NOMO-1 (cell line): ENCODE results near the gene LONRF2.
"Not testable (repeated sequence)": the region's sequence is repeated elsewhere in the genome, so short reads cannot be mapped to it uniquely, and the experiment has no call there.

Source experiments
- DNase-seq, 2 experiments: peaks; one replicate each; lab custom pipeline; 2025; ENCODE audit not compliant: unreplicated experiment in 2 of 2; lab: John Stamatoyannopoulos, UW

Gene LONRF2

DNA sequence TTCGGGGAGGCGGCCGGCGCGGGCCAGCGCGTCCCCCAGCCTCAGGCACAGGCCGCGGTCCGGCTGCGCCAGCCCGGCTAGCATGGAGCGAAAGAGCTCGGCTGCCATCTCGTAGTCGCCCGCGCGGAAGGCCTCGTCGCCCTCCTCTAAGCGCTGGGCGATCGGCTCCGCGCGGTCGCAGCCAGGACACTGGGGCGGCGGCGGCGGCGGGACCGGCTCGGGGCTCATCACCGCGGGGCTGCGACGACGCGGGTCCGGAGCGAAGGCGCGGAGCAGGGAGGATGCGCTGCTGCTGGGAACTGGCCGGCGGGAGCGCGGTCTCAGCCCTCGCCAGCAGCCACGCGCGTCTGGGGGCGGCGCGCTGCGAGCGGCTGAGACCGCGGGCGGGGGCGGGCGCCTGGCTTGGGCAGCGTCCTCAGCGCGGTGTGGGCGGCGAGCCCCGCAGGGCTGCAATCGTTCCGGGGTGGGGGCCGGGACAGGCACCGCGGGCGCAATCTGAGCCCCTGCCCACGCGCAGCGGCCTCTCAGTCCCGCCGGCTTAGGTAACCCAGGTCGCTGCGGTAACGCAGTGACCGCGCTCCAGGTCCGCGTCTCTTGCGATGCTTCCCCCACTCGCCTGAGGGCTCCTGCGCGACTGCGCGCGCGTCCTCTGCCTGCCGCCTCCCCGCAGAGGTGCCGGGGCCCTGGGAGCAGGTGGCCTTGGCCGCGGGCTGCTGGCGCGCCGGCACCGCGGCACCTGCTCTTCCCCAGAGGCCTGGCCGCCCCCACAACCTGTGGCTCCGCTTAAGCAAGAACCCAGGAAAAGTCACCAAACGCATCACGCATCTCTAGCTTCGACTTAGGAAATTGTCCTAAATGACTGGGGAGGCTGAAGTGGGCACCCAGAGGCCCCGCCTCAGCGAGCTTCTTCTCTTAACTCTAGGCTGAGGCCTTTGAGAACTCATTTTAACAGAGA lies at the start of gene LONRF2:
Gene LONRF2, minus strand, starts transcription at position 636 of the 955 bp plus-strand sequence. Its CDS starts 408 bp downstream, at position 228.
- no peak for DNase-seq

DNA sequence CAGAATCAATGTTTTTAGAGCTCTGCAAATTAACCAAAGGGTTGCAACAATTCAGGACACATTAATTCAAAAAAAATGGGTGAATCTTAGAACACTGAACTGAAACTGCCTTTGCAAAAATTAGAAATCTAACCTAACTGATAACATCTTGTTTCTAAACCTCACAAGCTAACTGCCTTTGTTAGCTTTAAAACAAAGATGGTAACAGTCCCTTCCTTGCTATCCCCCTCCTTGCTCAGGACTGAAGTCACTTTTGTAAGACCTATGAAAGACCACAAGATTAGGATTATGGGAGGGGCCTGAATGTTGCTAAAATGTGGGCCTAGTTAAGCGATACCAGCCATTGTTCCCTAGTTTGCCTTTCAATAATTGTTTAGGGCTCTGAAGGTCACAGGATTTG lies 44.9 kb upstream of the LONRF2 start:
- no peak for DNase-seq

DNA sequence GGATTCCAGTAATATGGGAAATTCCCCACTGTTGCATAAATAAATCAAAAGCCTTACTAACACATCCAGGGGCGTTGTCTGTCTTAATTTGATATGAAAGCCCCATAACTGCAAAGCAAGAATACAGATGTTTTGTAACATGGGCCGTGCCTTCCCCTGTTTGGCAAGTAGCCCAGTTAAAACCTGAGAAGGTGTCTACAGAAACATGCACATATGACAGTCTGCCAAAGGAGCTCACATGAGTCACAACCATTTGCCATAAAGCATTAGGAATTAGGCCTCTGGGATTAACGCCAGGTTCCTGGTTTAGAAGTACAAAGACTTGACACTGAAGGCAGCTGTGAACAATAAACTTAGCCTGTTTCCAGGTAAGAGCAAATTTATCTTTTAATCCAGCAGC lies 43.1 kb upstream of the LONRF2 start:
- no peak for DNase-seq

DNA sequence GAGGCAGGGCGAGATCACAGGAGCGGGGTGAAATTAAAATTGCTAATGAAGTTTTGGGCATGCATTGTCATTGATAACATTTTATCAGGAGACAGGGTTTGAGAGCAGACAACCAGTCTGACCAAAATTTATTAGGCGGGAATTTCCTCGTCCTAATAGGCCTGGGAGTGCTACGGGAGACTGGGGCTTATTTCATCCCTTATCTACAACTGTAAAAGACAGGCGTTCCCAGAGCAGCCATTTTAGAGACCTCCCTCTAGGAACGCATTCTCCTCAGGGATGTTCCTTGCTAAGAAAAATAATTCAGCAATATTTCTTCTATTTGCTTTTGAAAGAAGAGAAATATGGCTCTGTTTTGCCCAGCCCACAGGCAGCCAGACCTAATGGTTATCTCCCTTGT lies 40.0 kb upstream of the LONRF2 start:
- DNase-seq = not testable (repeated sequence)

DNA sequence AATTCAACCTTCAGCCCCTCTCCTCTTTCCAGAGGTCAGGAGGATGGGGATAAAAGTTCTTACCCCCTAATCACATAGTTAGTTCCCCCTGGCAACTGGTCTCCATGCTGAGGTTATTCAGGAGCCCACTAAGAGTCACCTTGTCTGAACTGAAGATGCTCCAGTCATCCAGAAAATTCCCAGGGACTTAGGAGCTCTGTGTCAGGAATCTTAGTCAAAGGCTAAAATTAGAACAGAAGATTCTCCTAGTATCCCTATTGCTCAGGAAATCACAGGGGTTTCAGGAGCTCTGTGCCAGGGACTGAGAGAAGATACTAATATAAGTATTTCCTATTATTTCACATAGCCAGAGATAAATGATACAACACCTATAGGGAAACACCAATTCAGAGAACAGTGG lies 37.3 kb upstream of the LONRF2 start:
- DNase-seq = no peak

DNA sequence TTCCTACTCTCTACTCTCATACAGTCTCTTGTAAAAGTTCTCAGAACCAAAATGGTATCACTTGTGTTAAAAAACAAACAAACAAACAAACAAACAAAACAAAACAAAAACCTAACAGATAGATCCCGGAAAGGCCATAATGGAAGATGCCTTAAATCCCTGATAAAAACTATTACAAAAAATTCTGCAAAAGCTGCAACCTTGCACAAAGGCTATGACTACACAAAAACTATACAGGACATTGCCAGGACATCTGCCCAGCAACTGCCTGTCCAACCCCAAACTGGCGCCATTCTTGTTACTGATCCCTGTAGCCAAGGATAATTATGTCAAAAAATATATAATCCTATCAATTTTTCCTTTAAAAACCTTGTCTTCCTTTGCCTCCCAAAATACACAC lies 36.3 kb upstream of the LONRF2 start:
- DNase-seq = no peak

DNA sequence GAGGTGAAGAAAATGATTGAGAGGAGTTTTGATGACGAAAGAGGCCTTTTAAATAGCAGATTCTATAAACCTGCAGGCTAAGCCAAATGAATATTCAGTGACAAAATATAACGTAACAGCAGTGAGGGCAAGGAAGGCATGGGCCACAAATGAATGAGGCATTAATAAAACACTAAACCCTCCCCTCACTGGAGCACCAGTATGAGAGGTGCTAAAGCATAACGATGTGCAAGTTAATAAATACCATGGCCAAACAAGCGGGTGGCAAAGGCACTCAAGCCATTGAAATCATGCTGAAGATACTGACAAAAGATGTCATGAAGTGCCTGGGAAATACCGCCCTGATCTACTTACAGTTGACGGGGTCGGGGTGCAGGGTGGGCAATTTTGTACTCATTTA lies 30.2 kb upstream of the LONRF2 start:
- DNase-seq = no peak

DNA sequence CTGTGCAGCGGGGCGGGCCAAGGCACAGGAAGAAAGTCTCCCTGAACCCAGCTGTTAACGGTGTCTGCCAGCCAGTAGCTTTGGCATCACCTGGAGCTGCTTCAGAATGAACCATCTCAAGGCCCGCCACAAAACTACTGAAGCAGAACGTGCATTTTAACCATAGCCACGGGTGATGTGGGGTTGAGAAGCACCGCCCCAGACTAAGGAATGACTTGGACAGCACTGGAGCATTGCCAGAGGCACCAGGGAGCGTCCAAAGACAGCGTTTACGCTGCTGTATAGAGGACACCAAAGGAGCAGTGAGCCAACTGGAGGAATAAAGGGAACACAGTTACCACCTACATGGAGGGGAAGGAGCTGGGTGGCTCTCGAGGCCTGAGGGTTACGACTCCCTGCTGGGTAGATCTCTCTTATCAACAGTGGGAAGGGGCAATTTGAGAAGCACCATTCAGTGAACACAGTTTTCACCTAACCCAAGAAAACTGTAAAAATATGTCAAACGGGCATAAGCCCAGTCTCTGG lies 28.4 kb upstream of the LONRF2 start:
- no peak for DNase-seq

DNA sequence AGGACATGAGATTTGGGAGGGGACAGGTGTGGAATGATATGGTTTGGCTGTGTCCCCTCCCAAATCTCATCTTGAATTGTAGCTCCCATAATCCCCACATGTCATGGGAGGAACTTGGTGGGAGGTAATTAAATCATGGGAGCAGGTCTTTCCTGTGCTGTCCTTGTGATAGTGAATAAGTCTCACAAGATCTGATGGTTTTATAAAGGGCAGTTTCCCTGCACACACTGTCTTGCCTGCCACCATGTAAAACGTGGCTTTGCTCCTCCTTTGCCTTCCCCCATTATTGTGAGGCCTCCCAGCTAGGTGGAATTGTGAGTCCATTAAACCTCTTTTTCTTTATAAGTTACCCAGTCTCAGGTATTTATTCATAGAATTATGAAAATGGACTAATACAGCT lies 22.8 kb upstream of the LONRF2 start:
- not testable (repeated sequence) for DNase-seq

DNA sequence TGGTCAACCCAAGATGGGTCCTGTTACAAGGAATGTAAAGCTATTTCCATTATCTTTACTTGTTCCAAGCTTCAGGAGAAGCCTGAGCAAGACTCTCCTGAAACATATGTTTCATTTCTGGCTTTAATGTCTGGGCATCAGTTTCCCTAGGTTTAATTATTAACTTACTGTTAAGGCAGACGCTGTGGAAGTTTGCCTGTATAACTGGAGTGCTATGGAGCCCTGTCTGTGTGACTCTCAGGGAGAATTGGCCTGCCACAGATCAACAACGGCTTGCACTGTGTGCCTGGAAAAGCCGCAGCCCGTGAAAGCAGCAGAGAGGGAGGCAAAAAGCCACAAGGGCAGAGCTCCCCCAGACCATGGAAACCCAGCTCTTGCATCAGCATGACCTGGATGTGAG lies 22.1 kb upstream of the LONRF2 start:
- no peak for DNase-seq

DNA sequence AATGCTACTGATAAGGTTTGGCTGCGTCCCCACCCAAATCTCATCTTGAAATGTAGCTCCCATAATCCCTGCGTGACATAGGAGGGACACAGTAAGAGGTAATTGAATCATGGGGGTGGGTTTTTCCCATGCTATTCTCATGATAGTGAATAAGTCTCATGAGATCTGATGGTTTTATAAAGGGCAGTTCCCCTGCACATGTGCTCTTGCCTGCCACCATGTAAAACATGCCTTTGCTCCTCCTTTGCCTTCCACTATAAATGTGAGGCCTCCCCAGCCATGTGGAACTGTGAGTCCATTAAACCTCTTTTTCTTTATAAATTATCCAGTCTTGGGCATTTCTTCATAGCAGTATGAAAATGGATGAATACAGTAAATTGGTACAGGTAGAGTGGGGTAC lies 20.2 kb upstream of the LONRF2 start:
- DNase-seq = not testable (repeated sequence)

DNA sequence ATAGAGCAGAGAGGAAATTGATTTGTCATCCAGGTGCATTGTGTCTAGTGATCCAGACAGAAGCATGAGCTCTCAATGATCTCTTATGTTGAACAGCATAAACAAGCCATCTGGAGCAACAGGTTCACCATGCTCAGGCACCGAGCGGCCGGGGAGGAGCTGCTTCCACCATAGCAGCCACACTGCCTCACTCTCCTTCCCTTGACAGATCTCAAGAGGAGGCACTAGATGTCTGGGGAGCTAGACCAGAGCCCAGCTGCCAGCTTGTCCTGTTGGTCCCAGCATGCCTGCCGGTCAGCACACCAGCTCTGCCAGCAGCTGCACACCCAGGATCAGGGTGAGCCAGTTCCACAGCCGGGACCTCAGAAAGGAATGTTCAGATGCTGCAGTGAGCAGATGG lies 17.5 kb upstream of the LONRF2 start:
- no peak for DNase-seq

DNA sequence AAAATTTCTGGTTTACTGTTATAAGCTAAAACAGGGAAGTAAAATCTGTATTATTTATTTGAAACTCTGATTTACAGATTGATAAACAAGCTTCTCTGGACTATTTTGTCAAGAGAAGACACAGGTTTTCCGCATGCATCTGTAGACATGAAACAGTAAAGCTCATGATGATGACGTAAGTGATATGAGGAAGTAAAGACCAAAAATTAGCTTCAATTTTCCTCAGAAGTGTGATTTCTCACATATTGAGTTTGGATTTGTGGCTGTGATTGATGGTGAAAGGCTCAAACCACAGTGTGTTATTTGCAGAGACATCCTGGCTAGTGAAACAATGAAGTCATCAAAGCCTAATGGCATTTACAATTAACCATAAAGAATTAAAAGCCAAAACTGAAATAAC lies 12.6 kb upstream of the LONRF2 start:
- peak in 1 of 2 experiments; percentile 16 for DNase-seq

DNA sequence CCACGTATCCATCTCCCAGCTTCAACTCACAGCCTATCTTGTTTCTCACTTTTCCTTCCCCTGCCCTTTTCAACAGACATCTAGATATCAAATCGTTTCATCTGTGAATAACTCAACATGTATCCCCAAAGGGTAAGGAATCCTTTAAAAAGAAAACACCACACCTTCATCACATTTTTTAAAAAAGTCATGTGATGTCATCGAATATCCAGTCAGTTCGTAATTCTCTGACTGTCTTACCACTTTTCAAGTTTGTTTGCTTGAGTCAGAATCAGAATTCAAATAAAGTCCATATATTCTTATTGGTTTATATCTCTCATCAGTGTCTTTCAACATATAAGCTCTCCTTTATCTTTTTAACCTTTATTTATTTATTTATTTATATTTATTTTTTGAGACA lies 5.4 kb upstream of the LONRF2 start:
- no peak for DNase-seq

DNA sequence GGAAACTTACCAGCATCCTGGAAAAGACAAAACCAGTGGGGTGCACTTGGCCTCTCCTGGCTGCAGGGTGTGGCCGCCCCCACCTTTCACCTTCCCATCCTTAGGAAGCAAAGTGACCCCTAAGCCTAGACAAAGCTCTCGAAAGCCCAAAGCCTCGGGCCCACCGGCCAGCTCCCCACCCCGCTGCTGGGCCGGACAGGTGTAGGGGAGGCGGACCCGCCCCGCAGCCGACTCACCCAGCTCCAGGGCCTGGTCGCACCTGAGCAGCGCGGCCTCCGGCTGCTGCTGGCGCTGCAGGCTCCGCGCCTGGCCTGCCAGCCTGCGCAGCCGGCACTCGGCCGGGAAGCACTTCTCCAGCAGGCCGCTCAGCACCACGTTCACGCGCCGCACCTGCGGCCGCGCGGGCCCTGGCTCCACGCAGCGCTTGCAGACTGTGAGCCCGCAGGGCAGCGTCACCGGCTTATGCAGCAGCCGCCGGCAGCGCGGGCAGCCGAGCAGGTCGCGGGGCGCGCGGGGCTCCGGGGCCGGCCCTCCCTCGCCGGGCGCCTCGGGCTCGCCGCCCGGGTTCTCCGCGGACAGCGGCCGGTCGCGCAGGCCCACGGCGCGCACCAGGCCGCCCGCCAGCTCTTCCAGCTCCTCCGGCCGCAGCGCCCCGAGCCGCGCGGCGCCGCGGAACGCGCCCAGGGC lies 979 bp downstream of the LONRF2 start:
- no peak for DNase-seq

DNA sequence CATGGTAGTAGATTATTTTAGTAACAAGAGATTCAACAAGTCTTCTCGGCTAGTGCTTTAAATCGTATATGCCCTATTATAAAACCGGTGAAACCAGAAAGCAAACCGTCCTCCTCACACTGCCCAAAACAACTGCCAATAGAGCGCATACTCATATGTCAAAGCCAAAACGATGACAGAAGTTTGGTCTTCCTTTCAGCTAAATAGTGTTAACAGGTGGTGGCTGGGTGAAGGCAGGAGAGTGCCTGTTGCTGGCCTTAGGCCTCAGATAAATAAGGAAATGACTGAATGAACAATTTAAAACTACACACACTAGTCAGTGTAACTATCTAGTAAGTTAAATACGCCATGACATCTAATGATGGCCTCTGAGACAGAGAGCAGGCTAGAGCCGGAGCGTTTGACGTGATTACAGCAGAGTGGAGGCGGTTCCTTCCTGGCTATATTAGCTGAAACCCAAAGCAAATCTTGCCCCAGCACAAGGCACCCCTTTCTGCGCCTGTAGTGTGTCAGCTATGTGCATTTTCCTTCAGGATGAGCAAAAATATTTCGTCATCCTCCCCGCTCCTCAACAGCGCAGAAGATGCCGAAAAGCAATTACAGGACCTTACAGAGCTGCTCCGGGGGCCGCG lies 1.6 kb downstream of the LONRF2 start:
- no peak for DNase-seq

DNA sequence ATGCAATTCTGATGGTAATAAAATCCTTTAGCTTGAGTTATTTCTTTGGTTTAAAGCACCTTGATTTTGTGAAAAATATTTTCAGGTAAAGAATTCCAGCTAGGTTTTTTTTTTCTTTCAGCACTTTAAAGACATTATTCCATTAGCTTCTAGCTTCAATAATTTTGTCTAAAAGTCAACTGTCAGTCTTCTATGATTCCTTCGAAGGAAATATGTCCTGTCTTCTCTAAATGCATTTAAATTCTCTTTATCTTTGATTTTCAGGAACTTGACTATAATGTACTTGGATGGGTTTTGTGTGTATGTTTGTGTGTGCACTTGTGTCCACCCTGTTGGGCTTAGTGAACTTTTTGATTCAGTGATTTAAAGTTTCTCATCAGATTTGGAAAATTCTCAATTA lies 4.7 kb downstream of the LONRF2 start:
- no peak for DNase-seq

DNA sequence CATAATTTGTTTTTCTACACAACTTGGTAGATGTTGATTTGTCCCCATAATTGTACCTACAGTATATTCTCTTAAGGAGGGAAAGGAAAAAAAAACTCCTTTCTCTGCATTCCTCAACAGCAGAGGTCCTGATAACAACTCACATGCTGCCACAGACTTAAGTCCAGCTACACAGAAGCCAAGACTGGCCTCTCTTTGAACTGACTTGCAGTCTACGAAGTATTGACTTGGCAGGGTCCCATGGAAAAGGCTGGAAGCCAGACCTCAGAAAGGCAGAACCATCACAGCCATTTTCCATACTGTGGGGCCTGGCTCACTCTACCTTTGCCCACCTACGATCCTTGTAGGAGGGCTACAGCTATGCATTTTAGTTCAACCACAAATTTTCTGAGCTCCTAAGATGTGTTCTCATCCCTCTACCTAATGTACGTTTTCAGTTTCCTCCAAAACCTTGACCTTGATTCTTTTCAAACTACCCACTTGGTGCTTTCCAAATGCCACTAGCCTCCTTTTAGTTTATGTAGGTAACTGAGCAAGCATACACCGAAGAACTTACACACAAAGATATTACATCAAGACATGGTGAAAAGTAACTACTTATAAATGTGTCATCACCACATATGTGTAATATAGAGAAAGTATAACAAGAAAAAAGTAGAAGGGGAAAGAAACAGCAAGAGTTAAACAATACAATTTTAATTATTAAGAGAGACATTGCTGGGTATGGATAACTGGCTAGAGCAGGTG lies 12.2 kb downstream of the LONRF2 start:
- DNase-seq = no peak

DNA sequence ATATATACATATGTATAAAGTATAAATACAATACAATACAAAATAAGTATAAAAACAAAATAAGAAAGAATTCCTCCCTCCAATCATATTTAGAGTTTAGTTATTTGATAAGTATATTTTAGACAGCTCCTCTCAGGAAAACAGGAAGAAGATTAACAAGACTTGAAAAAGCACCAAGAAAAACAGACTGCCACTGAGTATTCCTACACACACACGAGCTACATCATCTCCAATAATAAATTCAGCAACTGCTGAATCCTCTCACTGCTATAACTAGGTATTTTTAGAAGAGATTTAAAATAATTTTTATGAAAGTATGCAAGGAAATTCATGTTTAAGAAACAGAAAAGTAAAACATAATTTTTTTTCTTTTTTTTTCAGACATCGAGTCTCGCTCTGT lies 13.0 kb downstream of the LONRF2 start:
- DNase-seq = no peak

DNA sequence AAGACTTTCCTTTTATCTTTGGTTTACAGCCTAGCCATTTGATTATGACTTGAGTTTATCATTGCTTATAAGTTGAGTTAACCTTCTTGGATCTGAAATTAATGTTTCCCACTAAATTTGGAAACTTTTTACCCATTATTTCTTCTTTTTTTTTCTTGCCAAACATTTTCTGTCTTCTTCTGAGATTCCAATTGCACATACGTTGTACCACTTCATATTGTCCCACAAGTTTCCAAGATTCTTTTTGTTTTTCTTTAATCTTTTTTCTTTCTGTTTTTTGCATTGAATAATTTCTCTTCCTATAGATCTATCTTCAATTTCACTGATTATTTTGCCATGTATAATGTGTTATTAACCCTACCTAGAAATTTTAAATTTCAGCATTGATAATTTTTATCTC lies 18.6 kb downstream of the LONRF2 start:
- DNase-seq = no peak

DNA sequence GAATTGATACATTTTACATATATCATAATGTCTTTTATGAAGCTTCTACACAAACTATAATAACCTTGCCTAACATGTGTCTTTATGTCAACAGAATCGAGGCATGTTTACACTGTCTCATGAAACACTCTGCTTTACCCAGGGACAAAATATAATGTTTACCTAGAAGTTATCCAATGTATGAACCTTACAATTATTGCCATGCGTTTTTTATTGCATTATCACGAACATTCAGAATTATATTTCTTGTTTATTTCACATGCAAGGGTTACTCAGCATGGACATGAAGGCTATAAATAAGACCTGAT lies 19.8 kb downstream of the LONRF2 start:
- DNase-seq = no peak
